NCI-H1092 treated with DMSO at 0.1 percent for 48 hours (cell line): Measurements from ENCODE around the gene PPT2.
A peak's percentile ranks its signal among the peaks of the same experiment; 100 is the strongest.
"Not testable (repeated sequence)": the region's sequence is repeated elsewhere in the genome, so short reads cannot be mapped to it uniquely, and the experiment has no call there.

Experiments used
- DNase-seq: peaks from one replicate; lab custom pipeline; 2025; lab: John Stamatoyannopoulos, UW

PPT2 gene

GRCh38 chr6:32176476-32177182, 22.7 kb downstream of the PPT2 start:
- DNase-seq: peak; percentile 26

DNA sequence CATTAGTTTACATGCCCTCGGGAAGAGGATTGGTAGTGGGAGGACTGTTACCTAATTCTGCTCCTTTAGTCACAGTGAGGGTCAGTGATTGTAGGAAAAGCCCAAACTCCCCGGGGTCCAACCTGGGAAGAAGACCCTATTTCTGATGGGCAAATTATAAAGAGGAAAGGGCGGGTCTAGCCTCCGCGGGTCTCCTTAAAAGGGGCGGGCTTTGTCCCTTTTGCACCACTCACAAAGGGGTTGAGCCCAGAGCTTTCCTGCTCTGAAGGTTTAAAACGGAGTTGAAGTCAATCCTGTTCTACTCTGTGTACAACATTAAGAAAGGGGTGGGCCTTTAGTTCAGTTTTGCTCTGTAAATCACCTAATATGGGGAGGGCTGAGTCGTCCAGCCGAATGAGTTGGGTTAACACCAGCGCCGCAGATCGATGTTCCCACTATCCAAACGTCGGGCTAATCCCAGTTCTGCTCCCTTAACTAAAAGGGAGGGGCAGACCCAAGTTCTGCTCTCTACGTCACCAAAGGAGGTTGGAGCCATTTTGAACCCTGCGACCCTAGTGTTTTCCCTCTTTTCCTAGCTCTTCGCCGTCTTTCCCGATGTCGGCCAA, 23.3 kb downstream of the PPT2 start:
- peak; percentile 75 for DNase-seq

DNA sequence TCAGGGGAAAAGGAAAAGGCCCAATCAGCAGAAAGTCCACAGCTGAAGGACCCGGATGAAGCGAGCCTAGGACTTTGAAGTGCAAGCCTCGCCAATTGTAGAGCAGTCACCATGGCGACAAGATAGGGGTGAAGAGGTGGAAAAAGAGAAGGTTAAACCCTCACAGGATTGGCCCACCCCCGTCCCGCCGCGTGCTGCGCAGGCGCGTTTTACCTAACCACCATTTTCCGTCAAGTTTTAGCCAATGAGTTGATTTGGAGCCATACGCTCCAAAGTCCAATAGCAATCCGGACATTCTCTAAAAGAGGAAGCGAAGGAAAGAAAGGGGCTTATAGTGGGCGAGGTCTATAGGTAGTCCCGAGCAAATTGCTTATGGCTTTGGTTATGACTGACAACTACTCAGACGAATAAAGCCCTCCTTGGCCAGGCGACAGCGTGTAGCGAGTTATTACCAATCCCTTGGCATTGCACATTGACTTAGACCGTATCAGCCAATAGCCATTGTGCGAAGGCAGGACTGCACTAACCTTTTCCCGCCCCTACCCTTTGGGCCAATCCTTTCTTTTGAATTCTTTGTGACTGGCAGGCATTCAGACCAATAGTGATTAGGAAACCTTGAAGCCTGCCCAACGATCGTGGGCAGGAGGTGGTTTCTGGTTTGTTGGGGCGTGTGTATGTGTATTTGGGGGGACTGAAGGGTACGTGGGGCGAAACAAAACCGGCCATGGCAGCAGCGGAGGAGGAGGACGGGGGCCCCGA, 24.0 kb downstream of the PPT2 start, which contains the start of gene RNF5:
Gene RNF5 (plus strand): TSS at position 618 of the 759 bp plus-strand sequence. CDS start 107 bp downstream, at position 725.
- peak; percentile 98 for DNase-seq

DNA sequence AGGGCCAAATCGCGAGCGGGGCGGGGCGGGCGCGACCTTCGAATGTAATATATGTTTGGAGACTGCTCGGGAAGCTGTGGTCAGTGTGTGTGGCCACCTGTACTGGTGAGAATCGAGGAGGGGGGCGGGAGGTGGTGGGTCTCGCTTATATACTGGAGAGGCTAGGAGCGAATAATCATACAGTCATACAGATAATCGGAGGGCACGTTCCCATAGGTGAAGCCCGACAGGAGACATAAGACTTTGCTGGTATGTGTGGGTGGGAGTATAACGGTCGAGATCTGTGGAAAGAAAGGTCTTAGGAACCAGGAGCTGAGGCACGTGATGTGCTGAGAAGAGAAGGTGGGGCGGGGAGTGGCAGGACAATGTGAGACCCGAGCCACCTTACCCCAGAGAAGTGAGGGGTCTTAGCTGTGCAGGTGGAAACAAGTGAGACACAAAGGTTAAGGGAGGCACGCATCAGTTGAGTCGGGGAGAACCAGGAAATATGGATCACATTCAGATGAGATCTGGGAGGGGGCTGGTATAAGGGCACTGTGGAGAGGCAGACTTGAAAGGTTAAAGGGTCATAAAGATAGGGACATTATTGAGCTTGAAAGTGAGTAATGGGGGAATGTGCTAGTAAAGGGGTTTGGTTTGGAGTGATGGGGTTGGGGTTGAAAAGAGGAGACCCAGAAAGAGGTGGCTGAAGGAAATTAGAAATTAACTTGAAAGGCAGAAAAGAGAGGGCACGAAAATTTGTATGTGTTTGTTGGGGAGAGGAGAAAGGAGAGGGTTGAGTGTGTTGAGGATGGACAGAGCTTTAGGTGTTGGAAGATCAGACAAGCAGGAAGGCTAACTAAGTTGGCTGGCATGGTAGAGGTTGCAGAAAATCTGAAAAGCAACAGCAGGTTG, 24.9 kb downstream of the PPT2 start:
- DNase-seq: no peak

DNA sequence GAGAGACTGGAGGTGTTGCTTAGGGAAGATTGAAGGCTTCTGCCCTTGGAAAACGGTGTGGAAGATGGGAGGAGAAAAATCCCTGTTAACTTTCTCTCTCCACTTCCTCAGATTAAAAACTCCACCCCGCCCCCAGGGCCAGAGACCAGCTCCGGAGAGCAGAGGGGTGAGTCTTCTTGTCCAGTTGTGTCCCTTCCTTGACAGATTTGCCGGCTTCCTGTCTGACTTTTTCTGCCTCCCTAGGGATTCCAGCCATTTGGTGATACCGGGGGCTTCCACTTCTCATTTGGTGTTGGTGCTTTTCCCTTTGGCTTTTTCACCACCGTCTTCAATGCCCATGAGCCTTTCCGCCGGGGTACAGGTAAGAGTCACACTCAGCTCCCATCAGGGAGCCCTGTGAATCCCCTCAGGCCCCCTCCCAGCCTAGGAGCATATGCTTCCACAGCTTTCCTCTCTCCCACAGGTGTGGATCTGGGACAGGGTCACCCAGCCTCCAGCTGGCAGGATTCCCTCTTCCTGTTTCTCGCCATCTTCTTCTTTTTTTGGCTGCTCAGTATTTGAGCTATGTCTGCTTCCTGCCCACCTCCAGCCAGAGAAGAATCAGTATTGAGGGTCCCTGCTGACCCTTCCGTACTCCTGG, 25.9 kb downstream of the PPT2 start:
- no peak for DNase-seq

GRCh38 chr6:32181148-32181702, 27.3 kb downstream of the PPT2 start:
- DNase-seq: no peak

GRCh38 chr6:32181915-32182529, 28.1 kb downstream of the PPT2 start:
- DNase-seq: no peak

- no peak for DNase-seq
Measured at GRCh38 chr6:32182555-32182981, 28.6 kb downstream of the PPT2 start.

DNA sequence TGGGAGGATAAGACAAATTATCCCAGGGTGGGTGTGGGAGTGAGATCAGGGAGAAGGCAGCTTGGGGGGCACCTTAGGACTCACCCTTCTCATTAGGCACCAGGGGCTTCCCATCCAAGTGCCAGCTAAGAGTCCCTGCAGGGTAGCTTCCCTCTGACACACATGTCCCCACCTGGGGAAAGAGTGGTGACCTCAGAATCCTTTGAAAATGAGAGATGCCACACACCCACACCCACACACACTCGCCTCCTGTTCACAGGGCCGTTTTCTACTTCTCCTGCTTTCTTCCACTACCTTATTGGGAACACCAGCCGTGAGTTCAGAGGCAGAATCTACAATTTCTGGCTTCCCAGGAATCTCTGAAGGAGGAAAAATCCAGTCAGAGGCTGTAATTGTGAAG, 29.1 kb downstream of the PPT2 start:
- DNase-seq: no peak

GRCh38 chr6:32183483-32184083, 29.6 kb downstream of the PPT2 start:
- no peak for DNase-seq

DNA sequence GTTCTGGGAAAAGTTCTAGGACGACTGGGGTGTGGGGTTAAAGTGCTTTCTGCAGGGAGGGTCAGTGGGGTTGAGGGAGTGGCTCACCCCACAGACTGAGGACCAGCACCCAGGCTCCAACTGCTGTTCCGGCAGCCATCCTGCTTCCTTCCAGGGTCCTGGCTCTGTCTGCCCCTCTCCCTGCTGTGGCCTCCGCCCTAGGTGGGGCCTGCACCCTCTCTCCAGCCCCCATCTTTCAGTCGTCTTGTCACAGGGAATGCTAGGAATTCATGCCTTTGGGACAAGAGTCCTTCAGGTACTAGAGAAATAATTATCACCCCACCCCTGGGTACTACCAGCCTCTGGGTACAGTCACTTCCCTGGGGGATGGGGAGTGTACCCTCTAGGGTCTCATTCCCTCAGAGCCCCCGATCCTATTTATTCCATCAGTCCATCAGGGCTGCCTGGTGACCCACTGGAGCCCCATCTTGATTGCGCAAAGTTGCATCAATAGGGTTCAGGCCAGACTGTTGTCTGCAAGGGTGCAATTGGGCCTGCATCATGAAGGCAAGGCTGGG, 30.2 kb downstream of the PPT2 start, which contains the start of gene AGER:
Gene AGER (minus strand): TSS at position 170 of the 557 bp plus-strand sequence. CDS start 31 bp downstream, at position 139.
- DNase-seq: no peak

- DNase-seq: not testable (repeated sequence)
Measured at GRCh38 chr6:32185681-32186131, 31.8 kb downstream of the PPT2 start.

GRCh38 chr6:32186151-32186840, 32.4 kb downstream of the PPT2 start:
- DNase-seq: not testable (repeated sequence)

DNA sequence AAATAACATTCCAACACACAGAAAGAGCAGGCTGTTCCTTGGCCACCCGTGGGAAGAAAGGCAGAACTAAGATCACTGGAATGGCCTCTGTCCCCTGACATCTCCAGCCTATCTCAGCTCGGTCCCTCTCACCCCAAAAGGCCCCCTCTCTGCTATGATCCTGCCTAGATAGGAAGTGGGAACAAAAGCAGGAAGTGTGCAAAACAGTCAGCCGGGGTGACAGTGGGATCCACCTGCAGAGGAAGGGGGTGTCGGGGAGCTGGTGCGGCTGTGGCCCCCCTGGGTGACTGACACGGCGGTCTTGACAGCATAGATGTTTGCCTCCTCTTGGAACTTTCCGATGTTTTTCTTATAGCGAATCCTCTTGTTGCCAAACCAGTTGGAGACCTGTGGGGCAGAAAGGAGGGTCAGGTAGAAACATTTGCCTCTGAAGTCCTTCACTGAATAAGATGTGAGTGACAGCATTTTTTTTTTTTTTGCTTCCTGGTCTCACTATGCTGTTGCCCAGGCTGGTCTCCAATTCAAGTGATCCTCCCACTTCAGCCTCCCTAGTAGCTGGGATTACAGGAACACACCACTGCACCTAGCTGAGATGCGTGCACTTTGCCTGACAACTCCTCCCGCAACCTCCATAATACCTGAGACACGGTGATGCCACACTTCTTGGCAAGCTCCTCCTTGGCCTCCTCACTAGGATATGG, 33.2 kb downstream of the PPT2 start:
- DNase-seq: no peak

- not testable (repeated sequence) for DNase-seq
Measured at GRCh38 chr6:32187725-32188380, 33.9 kb downstream of the PPT2 start.

DNA sequence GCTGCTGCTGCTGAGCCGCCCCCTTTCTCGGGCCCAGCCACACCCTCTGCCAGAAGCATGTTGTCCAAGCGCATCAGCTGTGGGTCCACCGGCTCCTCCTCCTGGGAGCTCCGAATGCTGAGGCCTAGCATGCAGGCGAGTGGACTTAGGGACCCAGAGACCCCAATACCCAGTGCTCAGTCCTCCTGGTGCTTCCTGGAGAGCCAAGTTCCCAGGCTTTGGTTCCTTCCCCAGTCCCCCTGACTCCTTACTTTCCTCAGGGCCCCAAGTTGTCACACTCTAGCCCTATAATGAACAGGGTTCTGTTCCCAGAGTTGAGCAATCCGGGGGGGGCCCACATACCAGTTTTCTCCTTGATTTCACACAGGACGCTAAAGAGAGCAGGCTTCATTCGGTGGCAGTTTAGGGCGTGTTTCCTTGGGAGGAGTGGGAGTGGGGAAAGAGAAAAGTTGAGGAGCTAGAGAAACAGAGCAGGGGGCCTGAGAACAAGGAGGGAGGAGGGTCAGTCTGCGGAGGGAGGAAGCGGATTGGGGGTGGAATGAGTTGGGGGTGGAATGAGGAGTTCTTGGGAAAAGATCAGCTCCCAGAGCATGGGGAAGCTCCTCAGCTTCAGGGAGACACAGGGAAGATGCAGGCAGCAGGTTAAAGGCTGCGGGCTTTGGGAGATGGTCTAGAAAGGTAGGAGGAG, 34.6 kb downstream of the PPT2 start:
- DNase-seq: no peak

- DNase-seq: no peak
Measured at GRCh38 chr6:32189069-32189741, 35.3 kb downstream of the PPT2 start.
